Progenitor cell of endocrine pancreas (in vitro differentiated cells): ENCODE data around the gene ST3GAL2. TPM values are rescaled to one million over a fixed set of nuclear protein-coding genes. Genes with fewer than 3 reads are reported as not detected.

Experiments
- DNase-seq: peaks from one replicate; pipeline ENCODE4 v3.0.0; 2021; ENCODE audit warnings: low spot score; ENCODE audit not compliant: unreplicated experiment
- H3K27ac Mint-ChIP-seq: 2 replicates; pipeline ENCODE4 v1.8.0; 2021; ENCODE audit warnings: mild to moderate bottlenecking, moderate library complexity, mixed read lengths
- H3K27me3 Mint-ChIP-seq: 2 replicates; pipeline ENCODE4 v1.8.0; 2021; ENCODE audit warnings: mixed read lengths
- H3K36me3 Mint-ChIP-seq: 2 replicates; pipeline ENCODE4 v1.8.0; 2022; ENCODE audit warnings: mixed read lengths; ENCODE audit not compliant: insufficient read depth
- H3K4me1 Mint-ChIP-seq: 2 replicates; pipeline ENCODE4 v1.8.0; 2021; ENCODE audit warnings: low read depth, mixed read lengths
- H3K4me3 Mint-ChIP-seq: 2 replicates; pipeline ENCODE4 v1.8.0; 2021; ENCODE audit warnings: low read depth, mild to moderate bottlenecking, moderate library complexity, mixed read lengths
- H3K9me3 Mint-ChIP-seq: 2 replicates; pipeline ENCODE4 v1.8.0; 2021; ENCODE audit warnings: low read depth, mixed read lengths
- CTCF ChIP-seq: fragments of 200-600 bp; sonication (generic); IDR thresholded peaks from one replicate; pipeline ENCODE4 v1.5.0; 2021; ENCODE audit warnings: antibody characterized with exemption, mild to moderate bottlenecking; ENCODE audit not compliant: unreplicated experiment
- total RNA-seq: library from RNA; stranded (reverse); gene quantifications from 2 replicates; pipeline ENCODE4 v1.2.1, GENCODE V29; 2021

The ST3GAL2 gene
- total RNA-seq, 1 donor from 2014 or later, result 37.8 TPM

- DNase-seq, result peak; percentile 15
- no peaks in the 10 kb centered on the region for H3K9me3 Mint-ChIP-seq
- no peaks in the 10 kb centered on the region for H3K27me3 Mint-ChIP-seq
- peaks cover 12% of the 10 kb centered on the region for H3K36me3 Mint-ChIP-seq
- no peak for TF ChIP-seq CTCF
- peak overlapping the region; percentile 49 for H3K27ac Mint-ChIP-seq
- H3K4me3 Mint-ChIP-seq, result peak overlapping the region; percentile 94
- H3K4me1 Mint-ChIP-seq, result peaks cover 3% of the 10 kb centered on the region
Observed at GRCh38 chr16:70381604-70382342, 57.1 kb downstream of the ST3GAL2 start.

- H3K9me3 Mint-ChIP-seq, result no peaks in the 10 kb centered on the region
- peaks cover 3% of the 10 kb centered on the region for H3K4me1 Mint-ChIP-seq
- peaks cover 14% of the 10 kb centered on the region for H3K36me3 Mint-ChIP-seq
- H3K4me3 Mint-ChIP-seq, result peak overlapping the region; percentile 94
- H3K27ac Mint-ChIP-seq, result peak overlapping the region; percentile 96
- TF ChIP-seq CTCF, result peak; percentile 53
- no peaks in the 10 kb centered on the region for H3K27me3 Mint-ChIP-seq
- DNase-seq, result peak; percentile 92
Observed at GRCh38 chr16:70380919-70381603, 57.8 kb downstream of the ST3GAL2 start.

GRCh38 chr16:70380248-70380918 is 58.5 kb downstream of the ST3GAL2 start:
- H3K27me3 Mint-ChIP-seq, result no peaks in the 10 kb centered on the region
- DNase-seq, result peak; percentile 30
- no peak for TF ChIP-seq CTCF
- peak overlapping the region; percentile 96 for H3K27ac Mint-ChIP-seq
- peaks cover 16% of the 10 kb centered on the region for H3K36me3 Mint-ChIP-seq
- peaks cover 3% of the 10 kb centered on the region for H3K4me1 Mint-ChIP-seq
- H3K9me3 Mint-ChIP-seq, result no peaks in the 10 kb centered on the region
- peak overlapping the region; percentile 94 for H3K4me3 Mint-ChIP-seq

- H3K4me1 Mint-ChIP-seq, result peaks cover 3% of the 10 kb centered on the region
- peaks cover 16% of the 10 kb centered on the region for H3K36me3 Mint-ChIP-seq
- no peak for DNase-seq
- peak overlapping the region; percentile 35 for H3K4me3 Mint-ChIP-seq
- no peak overlapping the region for H3K27ac Mint-ChIP-seq
- no peaks in the 10 kb centered on the region for H3K27me3 Mint-ChIP-seq
- no peaks in the 10 kb centered on the region for H3K9me3 Mint-ChIP-seq
- TF ChIP-seq CTCF, result no peak
Observed at GRCh38 chr16:70378869-70379493, 59.9 kb downstream of the ST3GAL2 start.

- TF ChIP-seq CTCF, result no peak
- H3K4me1 Mint-ChIP-seq, result peaks cover 3% of the 10 kb centered on the region
- no peaks in the 10 kb centered on the region for H3K27me3 Mint-ChIP-seq
- peaks cover 18% of the 10 kb centered on the region for H3K36me3 Mint-ChIP-seq
- H3K4me3 Mint-ChIP-seq, result peak overlapping the region; percentile 30
- H3K27ac Mint-ChIP-seq, result no peak overlapping the region
- no peak for DNase-seq
- H3K9me3 Mint-ChIP-seq, result no peaks in the 10 kb centered on the region
Observed at GRCh38 chr16:70377782-70378181, 61.1 kb downstream of the ST3GAL2 start.
